Neural crest cell (in vitro differentiated cells): ENCODE data around the gene MGAT3. TPM values are rescaled to one million over a fixed set of nuclear protein-coding genes. Genes with fewer than 3 reads are reported as not detected.

Experiments used
- DNase-seq: peaks from one replicate; pipeline ENCODE4 v3.0.0; 2021; ENCODE audit warnings: low read depth, mixed read lengths, low spot score
- H3K27ac Mint-ChIP-seq: one replicate; pipeline ENCODE4 v1.8.0; 2021; ENCODE audit warnings: mild to moderate bottlenecking, mixed read lengths; ENCODE audit not compliant: unreplicated experiment
- H3K27me3 Mint-ChIP-seq: 2 replicates; pipeline ENCODE4 v1.8.0; 2021; ENCODE audit warnings: low read depth, mild to moderate bottlenecking, mixed read lengths
- H3K36me3 Mint-ChIP-seq: 2 replicates; pipeline ENCODE4 v1.8.0; 2021; ENCODE audit warnings: low read depth, mild to moderate bottlenecking, mixed read lengths
- H3K4me1 Mint-ChIP-seq: 2 replicates; pipeline ENCODE4 v1.8.0; 2021; ENCODE audit warnings: mixed read lengths
- H3K4me3 Mint-ChIP-seq: one replicate; pipeline ENCODE4 v1.8.0; 2021; ENCODE audit warnings: mild to moderate bottlenecking, mixed read lengths
- H3K9me3 Mint-ChIP-seq: 2 replicates; pipeline ENCODE4 v1.8.0; 2021; ENCODE audit warnings: mixed read lengths
- total RNA-seq: library from RNA; stranded (reverse); gene quantifications from 2 replicates; pipeline ENCODE4 v1.2.1, GENCODE V29; 2021
- TF ChIP-seq, protein P1 (sequence below): fragments of 200-600 bp; sonication (generic); conservative IDR thresholded peaks from 2 replicates; pipeline ENCODE4 v1.5.0; 2021; ENCODE audit warnings: antibody characterized with exemption, mild to moderate bottlenecking

Gene MGAT3
- total RNA-seq, 1 donor from 2014 or later, result 20.3 TPM

DNA sequence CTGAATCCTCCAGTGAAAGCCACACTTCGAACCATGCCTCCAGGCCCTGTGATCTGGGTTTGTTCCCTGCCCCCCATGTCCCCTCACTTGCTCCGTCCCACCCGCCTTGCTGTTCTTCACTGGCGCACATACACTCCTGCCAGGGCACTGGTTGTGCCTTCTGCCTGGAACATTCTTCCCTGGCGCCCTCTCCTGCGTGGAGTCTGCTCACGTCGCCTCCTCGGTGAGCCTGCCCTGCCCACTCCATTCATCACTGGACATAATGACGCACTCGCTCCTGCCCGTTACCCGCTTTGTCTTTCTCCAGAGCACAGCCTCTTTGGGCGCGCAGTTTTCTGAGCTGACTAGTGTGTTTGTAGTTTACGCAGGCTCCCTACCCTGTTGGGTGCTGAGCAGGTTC is 24.2 kb downstream of the MGAT3 start:
- TF ChIP-seq, protein P1, sequence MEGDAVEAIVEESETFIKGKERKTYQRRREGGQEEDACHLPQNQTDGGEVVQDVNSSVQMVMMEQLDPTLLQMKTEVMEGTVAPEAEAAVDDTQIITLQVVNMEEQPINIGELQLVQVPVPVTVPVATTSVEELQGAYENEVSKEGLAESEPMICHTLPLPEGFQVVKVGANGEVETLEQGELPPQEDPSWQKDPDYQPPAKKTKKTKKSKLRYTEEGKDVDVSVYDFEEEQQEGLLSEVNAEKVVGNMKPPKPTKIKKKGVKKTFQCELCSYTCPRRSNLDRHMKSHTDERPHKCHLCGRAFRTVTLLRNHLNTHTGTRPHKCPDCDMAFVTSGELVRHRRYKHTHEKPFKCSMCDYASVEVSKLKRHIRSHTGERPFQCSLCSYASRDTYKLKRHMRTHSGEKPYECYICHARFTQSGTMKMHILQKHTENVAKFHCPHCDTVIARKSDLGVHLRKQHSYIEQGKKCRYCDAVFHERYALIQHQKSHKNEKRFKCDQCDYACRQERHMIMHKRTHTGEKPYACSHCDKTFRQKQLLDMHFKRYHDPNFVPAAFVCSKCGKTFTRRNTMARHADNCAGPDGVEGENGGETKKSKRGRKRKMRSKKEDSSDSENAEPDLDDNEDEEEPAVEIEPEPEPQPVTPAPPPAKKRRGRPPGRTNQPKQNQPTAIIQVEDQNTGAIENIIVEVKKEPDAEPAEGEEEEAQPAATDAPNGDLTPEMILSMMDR, result no peak
- no peak for DNase-seq
- Mint-ChIP-seq H3K27ac (peak overlapping the region; percentile 92), H3K4me3 (no peak overlapping the region), H3K9me3 (no peaks in the 10 kb centered on the region), H3K4me1 (peaks cover 5% of the 10 kb centered on the region), H3K36me3 (no peaks in the 10 kb centered on the region), H3K27me3 (no peaks in the 10 kb centered on the region)

DNA sequence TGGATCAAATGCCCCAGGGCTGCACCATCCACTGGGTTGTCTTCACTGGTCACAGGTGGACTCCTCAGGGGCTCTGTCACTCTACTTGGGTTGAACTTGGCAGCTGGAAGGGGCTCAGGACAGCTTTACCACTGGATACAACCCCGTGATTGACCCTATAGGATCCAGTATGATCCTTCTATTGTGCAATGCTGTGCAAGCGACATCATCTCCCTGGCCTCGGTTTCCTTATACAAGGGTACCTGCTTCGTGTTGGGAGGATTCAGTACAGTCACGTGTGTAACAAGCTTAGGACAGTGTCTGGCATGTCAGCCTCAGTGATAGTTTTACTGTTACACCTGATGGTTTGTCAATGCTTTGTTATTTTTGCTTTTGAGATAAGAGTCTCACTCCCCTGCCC is 24.8 kb downstream of the MGAT3 start:
- Mint-ChIP-seq H3K36me3 (no peaks in the 10 kb centered on the region), H3K4me1 (peaks cover under 1% of the 10 kb centered on the region), H3K27ac (no peak overlapping the region), H3K27me3 (no peaks in the 10 kb centered on the region), H3K9me3 (no peaks in the 10 kb centered on the region), H3K4me3 (no peak overlapping the region)
- TF ChIP-seq, protein P1, result no peak
- no peak for DNase-seq

DNA sequence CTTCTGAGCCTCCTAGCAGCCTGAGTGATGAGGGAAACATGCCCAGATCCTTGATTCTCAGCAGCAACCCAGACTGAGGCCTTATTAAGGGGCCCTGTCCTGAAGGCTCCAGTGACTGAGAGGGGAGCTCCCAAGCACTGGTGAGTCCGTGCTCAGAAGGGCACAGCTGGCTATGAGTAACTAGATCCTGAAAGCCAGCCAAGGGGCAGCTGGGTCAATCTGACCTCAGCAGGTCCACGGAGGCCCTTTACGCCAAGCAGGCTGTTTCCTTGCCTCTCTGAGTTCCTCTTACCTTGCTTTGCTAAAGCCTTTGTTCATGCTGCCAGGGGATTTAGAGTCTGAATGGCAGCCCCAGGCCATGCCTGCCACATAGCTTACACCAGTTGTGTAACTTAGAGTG is 26.0 kb downstream of the MGAT3 start:
- DNase-seq, result no peak

DNA sequence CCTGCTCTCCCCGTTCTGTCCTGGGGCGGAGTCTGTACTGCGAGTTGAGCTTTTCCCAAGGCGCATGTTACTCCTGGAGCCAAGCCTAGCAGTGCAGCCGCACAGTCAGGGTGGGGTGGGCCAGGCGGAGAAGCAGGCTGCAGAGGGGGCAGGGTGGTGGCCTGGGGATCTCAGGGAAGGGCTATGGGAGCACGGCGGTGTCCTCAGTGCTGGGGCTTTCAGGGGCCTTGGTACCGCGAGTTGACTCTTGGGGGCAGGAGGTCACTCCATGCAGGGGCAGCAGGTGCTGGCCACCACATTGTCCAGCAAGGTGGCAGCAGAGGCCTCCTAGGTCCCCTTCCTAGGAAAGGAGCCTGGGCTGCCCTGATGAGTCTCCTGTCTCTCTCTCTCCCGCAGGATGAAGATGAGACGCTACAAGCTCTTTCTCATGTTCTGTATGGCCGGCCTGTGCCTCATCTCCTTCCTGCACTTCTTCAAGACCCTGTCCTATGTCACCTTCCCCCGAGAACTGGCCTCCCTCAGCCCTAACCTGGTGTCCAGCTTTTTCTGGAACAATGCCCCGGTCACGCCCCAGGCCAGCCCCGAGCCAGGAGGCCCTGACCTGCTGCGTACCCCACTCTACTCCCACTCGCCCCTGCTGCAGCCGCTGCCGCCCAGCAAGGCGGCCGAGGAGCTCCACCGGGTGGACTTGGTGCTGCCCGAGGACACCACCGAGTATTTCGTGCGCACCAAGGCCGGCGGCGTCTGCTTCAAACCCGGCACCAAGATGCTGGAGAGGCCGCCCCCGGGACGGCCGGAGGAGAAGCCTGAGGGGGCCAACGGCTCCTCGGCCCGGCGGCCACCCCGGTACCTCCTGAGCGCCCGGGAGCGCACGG is 30.4 kb downstream of the MGAT3 start:
- DNase-seq, result no peak
- no peaks in the 10 kb centered on the region for H3K27me3 Mint-ChIP-seq
- TF ChIP-seq, protein P1, result no peak
- H3K4me1 Mint-ChIP-seq, result peaks cover 6% of the 10 kb centered on the region
- H3K9me3 Mint-ChIP-seq, result no peaks in the 10 kb centered on the region
- no peak overlapping the region for H3K4me3 Mint-ChIP-seq
- no peak overlapping the region for H3K27ac Mint-ChIP-seq
- H3K36me3 Mint-ChIP-seq, result peaks cover 4% of the 10 kb centered on the region

More for the DNA sequence above, 26.0 kb downstream of the MGAT3 start:
- Mint-ChIP-seq H3K4me1 (no peaks in the 10 kb centered on the region), H3K36me3 (no peaks in the 10 kb centered on the region), H3K27ac (no peak overlapping the region), H3K9me3 (no peaks in the 10 kb centered on the region), H3K4me3 (no peak overlapping the region), H3K27me3 (no peaks in the 10 kb centered on the region)
- TF ChIP-seq, protein P1, result no peak

DNA sequence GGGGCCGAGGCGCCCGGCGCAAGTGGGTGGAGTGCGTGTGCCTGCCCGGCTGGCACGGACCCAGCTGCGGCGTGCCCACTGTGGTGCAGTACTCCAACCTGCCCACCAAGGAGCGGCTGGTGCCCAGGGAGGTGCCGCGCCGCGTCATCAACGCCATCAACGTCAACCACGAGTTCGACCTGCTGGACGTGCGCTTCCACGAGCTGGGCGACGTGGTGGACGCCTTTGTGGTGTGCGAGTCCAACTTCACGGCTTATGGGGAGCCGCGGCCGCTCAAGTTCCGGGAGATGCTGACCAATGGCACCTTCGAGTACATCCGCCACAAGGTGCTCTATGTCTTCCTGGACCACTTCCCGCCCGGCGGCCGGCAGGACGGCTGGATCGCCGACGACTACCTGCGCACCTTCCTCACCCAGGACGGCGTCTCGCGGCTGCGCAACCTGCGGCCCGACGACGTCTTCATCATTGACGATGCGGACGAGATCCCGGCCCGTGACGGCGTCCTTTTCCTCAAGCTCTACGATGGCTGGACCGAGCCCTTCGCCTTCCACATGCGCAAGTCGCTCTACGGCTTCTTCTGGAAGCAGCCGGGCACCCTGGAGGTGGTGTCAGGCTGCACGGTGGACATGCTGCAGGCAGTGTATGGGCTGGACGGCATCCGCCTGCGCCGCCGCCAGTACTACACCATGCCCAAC is 31.2 kb downstream of the MGAT3 start:
- TF ChIP-seq, protein P1, result no peak

More for the DNA sequence above, 31.2 kb downstream of the MGAT3 start:
- no peaks in the 10 kb centered on the region for H3K27me3 Mint-ChIP-seq
- no peak overlapping the region for H3K4me3 Mint-ChIP-seq
- no peaks in the 10 kb centered on the region for H3K9me3 Mint-ChIP-seq
- H3K36me3 Mint-ChIP-seq, result peaks cover 4% of the 10 kb centered on the region
- peaks cover 6% of the 10 kb centered on the region for H3K4me1 Mint-ChIP-seq
- no peak for DNase-seq
- no peak overlapping the region for H3K27ac Mint-ChIP-seq
